Fibroblast of gingiva (primary cell): Measurements from ENCODE around the gene MLIP.
A peak's percentile ranks its signal among the peaks of the same experiment; 100 is the strongest.

Source experiments
- DNase-seq: peaks from one replicate; pipeline ENCODE4 v3.0.0-alpha.2; 2011; ENCODE audit warnings: low read depth

The MLIP gene

DNA sequence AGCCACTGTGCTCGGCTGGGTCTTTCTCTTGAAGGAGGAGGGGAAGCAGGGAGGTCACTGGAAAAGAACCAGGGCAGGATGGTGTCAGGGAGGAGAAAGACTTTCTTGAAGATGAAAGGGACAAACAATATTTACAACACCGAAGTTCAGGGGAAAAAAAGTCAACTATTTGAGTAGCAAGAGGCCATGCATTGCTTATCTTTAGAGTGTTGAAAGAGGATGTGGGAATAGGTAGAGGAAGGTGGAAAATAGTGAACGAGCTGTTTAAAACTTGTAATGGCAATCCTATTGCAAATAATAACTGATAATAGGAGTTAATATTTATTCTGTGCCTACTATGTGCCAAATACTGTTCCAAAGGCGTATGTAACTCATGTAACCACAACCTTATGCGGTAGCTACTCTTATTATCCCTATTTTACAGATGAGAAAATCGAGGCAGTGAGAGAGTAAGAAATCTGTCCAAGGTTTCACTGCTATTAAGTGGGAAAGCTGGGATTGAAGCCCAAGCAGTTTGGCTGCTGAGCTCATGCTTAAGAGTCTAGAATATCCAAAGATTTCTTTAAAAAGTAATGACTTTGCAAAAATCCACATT, 12.7 kb upstream of the MLIP start:
- no peak for DNase-seq

DNA sequence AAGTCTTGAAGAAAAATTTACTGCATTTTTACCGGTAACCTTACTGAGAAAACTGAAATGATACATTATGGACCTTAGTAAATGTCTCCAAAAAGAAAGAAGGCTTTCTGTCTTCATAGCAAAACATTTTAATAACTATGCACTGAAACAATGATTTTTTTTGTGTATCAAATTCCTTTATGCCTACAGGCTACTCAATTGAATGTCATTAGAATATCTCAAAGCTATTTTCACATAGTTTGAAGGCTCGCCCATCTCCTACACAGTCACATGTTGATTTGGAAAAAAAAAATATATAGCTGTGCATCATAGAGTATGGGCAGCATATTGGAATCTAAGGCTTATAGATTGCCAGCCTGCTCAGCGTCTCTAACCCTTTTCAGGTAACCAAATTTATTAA, 12.0 kb upstream of the MLIP start:
- no peak for DNase-seq

DNA sequence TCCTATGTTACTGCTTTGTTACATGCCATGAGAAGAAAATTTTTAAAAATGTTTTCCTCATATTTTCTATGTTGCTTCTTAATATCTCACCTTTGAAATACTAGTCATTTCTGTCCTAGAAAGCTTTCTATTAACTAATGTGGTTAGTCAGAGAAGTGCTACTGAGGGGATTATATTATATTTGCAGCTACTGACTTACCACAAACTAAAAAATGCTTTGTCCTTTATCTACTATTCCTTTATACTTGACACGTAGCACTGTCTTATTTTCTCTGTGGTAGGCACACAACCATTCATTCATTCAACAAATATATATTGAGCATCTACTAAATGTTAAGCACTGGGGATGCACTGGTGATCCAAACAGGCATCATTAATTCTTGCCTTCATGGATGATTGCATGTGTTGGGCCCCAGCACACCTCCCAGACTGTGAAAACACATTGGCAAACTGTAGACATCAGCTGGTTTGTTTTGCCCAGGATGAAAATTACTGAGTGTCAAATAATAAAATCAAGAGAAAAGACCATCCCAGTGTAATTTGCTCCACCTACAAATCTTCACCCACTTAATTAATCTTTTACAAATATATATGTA, 10.7 kb upstream of the MLIP start:
- no peak for DNase-seq

DNA sequence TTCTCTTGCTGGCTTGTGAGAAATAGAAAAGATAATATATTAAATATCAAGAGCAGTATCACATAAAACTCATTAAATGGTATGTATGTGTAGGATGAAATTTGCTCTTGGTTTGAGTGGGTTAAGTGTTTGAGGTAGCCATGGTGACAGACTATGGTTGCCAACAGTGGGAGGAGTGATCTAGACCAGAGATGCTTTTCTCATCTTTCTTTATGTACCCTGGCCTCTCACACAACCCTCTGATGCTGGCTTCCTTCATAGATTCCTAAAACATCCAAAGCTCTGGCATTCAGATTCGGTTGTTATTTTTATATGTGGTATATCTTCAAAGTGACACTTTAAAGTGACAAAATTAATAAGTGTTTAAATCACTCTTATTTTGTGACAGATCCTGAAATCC, 9.0 kb upstream of the MLIP start:
- DNase-seq = no peak

DNA sequence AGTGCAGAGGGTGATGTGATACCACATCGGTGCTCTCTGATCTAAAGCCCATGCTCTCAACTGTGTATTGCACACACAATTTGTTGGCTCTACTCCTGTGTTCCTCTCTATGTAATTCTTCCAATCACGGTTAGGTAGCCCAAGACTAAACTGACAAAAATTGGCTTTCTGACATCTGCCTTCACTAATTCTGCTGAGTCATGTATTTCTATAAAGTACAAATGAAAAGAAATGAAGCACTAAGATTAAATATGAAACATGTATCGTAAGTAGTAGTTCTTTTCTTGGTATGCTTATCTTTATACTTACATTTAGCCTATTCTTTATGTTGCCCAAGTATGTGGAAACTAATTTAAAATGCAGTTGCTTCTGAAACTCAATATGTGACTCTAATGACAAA, 7.7 kb upstream of the MLIP start:
- DNase-seq = no peak

DNA sequence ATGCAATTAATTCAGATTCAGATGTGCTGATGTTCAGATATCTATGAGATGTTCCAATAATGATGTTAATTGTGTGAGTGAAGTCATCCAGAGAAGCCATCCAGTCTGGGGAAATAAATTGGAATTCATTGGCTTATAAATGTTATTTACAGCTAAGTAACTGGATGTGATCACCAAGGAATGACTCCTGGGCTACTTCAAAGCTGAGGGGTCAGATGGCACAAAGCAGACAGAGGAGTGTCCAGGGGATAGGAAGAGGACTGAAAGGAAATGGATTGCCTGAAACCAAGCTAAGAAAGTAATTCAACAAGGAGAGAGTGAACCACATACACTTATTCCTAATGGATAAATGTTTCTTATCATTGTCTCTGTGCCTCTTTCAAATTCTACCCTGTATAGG, 4.5 kb upstream of the MLIP start:
- no peak for DNase-seq

DNA sequence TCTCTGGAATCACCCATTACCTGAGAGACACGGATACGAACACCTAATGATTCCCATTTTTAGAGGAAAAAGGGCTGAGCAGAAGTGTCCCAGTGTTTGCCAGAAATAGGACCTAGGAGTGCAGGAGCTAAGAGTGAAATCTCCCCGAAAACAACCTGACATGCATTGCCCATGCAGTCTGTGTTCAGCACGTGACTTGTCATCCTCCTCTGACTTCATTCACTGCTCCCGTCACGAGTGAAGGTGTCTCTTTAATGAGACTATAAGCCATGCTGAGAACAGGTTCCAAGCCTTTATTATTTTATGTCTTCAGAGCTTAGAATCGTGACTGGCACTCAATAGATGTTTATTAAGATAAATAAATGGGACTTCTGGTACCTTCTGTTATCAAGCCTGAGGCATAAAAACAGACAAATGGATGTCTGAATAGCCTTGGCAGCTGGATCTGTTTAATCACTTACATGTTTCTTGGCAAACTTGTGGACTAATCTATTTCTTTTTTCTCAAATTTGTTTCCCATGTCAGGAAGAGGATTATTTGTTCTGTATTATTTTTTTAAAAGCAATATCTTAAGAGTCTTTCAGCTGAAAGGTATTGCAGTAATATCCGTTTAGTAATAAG, 3.7 kb upstream of the MLIP start:
- DNase-seq = no peak

DNA sequence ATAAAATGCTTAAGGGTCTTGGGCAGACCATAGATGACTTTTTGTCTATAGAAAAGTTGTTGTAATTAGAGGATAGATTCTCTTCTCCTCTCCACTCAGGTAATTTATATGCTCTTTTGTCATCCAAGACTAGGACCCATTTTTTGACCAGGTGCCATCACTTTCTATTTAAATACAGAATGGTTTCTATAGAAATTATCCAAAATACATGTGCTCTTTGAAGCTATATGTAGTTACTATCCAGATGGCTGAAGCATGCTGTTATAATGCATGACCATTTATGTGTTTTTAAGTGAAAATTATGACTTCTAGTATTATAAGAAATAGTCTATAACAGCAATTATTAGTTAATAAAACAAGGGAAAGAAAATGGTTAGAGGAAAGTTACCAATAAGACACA, 3.0 kb upstream of the MLIP start:
- no peak for DNase-seq

DNA sequence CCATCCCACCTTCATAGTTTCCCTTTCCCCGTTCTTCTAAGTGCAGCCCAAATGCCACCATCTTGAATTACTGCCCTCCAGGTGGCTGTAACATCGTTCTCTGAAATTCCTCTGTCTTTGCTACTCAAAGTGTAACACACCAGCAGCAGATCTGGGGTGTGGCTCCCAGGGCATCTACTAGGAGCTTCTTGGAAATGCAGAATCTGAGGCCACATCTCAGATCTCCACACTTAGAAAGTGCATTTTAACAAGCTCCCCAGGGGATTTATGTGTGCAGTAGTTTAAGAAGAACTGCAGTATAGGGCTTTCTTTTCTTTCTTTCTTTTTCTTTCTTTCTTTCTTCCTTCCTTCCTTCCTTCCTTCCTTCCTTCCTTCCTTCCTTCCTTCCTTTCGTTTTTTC, 1.7 kb upstream of the MLIP start:
- no peak for DNase-seq

DNA sequence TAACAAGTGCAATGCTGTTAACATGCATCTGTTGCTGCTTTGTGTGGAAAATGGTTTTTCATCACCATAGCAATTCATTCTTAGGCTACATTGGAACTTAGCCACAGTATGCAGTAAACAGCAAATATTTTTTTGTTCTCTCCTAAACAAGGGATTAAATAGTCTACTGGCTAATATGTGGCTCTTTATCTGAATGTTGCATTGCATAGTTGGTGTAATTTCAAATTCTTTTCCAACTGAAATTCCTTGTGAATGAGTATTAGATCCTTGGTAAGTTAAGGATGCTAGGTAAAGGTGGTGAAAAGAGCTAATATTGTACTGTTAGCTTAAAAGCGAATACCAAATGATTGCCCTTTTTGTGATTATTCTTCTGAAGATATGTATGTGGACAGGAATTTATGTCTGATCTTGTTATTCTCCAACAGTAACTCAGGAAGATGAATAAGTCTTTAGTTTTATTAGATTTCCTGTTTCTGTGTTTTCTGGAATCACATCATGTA, 958 bp downstream of the MLIP start:
- DNase-seq = no peak

DNA sequence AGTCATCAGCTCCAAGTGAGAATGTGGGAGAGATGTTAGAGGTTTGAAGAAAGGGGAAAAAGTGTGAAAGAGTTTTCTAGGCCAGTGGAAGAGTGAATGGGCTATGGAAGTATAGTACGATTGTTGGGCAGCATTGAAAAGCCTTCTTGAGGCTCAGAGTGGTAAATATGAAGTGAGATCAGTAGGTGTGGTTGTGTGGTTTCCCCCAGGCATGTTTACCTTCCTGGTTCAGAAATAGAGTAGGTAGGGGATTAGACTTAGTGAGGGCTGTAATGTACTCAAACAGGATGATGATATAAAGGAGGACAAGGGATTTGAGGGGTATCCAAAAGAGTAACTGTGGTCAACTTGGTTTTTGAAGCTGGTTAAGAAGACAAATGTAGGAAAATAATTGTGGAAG, 3.7 kb downstream of the MLIP start:
- no peak for DNase-seq

DNA sequence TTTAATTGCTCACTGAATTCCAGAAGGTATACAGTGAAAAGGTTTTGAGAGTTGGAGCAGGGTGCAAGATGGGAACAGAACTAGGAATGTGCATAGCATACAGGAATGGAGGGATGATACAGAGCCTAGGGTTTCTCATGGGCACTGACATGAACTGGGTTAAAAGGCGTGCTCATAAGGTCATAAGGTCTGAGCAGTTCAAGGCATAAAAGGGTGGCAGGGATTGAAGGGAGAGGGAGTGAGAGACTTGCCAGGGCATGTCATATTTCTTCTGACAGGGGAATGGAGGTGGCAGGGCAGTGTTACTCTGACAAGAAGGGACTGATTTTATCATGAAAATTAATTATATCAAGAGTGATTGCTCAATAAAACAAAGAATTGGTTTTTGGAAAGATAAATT, 4.7 kb downstream of the MLIP start:
- DNase-seq = no peak

DNA sequence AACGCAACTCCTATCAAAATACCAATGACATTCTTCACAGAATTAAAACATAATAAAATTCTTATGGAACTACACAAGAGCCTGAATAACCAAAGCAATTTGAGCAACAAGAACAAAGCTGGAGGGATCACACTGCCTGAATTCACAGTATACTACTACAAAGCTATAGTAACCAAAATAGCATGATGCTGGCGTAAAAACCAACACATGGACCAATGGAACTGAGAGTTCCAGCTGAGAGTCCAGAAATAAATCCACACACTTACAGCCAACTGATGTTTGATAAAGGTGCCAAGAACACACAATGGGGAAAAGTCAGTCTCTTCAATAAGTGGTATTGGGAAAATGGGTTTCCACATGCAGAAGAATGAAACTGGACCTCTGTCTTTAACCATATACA, 6.9 kb downstream of the MLIP start:
- no peak for DNase-seq

DNA sequence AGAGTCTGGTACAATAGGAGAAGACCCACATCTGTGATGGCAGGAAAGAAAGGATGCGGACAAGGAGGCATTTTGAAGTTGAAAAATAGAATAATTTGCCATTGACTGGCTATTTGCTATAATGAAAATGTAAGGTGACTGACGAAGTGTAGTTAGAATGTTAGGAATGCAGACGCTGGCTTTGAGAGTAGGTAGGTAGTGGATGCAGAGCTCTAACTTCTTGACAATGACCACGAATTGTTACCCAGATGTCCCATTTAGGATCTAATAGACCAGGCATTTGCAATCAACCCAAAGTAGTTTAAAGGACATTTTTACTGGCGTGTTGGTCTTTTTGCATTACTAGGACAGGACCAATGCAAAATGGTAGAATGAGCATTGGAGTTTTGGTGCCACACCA, 14.2 kb downstream of the MLIP start:
- DNase-seq = no peak

DNA sequence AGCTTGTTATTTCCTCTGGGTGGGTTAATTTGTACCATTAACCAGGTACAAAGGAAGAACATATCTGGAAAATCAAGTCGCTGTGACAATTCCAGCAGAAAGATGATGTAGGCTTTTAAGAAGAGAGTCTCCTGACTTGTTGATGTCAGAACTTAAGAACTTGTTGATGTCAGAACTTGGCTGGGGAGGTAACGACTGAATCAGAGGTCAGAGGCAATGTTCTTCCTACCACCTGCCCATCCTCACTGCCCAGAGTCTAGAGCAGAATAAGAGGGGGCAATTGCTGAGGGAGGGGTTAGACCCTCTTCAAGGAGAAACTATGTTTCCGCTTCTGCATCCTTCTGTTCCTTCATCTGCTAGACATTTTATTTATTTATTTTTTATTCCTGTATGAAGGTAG, 18.9 kb downstream of the MLIP start:
- no peak for DNase-seq

DNA sequence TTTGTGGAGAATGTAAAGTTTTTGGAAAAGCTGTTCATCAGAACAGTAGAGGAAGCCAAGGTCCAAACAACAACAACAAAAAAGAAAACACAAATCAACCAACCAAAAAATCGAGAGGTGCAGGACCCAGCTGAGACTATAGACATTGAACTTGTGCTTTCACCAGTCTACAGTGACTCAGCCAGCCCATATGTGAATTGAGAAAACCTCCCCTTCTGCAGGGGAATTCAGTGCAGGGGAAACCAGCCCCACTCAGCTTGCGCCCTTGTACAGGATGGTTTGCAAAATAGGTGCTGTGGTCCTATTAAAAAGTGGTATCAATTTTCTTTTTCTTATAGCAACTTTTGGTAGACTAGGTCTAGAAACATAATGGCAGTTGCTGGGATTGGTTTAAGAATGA, 21.3 kb downstream of the MLIP start:
- no peak for DNase-seq

DNA sequence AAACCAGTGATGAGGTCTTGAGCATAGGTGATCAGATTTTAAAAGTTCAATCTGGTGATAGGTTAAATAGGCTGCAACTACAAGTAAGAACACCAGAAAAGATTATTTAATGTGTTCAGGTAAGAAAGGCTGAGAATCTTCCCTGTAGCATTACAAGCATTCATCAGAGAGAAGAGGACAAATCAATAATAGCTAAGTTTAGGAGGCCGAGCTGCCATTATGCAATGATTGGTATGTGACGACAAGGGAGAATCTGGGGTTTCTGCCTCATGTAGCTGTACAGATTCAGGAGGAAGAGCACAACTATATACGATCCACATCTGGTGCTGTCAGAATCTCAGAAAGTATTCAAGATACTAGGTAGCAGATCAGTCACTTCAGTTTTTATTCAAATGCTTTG, 21.9 kb downstream of the MLIP start:
- no peak for DNase-seq

DNA sequence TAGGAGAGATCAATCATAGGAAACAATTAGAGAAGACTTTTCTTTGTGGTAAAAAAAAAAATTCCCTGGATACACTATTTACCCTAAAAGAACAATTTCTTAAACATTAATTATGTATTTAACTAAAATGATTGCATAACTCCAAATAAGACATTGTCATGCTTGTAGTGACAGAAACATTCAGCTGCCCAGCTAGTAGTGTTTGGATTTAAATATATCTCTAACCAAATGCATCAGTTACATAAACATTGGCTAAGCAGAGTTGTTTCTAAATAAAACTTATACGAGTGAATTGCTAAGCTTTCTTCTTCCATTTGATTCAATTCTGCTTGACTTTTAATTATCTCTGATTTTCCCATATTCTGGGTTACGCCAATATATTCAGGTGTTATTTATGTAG, 23.7 kb downstream of the MLIP start:
- no peak for DNase-seq

DNA sequence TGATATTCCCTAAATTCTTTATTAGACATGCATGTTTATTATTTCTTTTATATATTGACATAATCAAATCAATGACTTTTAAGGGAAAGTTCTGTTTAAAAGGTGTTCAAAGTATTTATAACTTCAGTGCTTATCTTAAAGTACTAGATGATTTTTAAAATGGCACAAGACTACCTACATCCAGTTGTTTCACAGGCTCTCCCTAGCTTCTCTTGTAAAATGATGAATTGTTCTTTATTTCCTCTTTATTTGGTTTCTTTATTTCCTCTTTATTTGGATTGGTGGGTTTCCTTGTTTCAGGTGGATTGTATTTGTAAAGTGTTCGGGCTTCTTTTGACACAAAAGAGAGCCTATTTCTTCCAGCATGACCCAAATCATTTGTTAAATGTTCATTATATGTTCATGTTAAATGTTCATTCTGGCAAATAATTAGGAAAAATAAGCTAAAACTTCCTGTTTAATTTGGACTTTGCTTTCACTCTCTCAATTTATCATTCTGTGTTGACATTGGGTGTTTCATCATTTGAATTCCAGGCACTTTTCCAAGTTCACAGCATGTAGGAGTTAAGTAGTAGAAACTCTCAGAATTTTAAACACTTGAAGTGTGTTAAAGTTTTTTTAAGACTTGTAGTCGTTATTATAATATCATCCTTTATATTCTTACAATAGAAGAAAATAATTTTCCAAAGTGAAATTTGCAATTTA, 24.6 kb downstream of the MLIP start:
- peak; percentile 49 for DNase-seq

DNA sequence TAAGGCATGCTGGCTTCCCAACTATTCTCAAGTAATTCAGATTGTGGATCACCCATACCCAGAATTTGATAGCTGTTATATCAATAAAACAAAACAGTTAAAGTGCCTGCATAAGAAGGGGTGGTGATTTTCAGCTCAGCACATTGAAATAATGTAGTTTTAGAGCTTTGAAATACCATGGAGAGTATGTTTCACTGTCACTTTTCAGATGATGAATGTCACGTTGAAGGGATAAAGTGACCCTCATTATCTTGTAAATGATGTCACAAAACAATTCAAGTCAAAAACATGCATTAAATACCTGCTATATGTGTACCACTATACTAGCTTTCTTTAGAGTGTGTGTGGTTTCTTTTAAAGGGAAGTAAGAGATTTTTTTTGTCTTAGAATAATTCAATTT, 27.6 kb downstream of the MLIP start:
- DNase-seq = no peak

DNA sequence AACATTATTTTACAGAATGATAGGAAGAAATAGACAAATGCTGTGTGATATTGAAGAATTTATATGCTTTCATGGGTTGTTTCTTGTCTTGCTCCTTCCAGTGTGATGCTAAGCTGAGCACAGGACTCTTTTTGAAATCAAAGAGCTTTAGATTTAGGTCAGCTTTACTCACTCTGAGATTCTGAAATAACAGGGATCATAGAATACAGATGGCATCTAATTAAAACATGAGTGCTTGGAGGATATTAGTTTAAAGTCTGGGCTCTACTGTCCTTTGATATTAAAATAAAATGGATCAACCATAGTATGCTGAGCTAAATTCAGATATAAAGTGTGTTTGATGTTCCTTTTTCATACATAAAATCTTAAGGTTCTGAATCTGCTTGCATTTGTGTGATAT, 29.6 kb downstream of the MLIP start:
- DNase-seq = no peak

DNA sequence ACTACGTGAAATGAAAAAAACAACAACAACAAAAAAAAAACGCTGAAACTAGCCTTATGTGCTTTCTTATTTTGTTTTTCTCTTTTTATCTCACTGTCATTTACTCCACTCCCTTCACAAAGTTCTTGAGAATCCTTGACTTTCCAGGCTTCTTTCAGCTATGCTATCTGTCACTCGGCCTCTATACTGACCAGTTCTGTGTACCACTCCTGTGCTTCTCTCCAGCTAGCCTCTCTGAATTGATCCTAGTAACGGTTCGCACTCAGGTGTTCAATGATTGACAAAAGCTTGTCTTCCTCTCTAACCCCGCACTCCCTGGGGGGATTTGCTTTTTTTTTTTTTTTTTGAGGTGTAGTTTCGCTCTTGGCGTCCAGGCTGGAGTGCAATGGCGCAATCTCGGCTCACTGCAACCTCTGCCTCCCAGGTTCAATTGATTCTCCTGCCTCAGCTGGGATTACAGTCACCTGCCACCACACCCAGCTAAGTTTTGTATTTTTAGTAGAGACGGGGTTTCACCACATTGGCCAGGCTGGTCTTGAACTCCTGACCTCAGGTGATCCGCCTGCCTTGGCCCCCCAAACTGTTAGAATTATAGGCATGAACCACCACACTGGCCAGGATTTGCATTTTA, 31.8 kb downstream of the MLIP start:
- no peak for DNase-seq

DNA sequence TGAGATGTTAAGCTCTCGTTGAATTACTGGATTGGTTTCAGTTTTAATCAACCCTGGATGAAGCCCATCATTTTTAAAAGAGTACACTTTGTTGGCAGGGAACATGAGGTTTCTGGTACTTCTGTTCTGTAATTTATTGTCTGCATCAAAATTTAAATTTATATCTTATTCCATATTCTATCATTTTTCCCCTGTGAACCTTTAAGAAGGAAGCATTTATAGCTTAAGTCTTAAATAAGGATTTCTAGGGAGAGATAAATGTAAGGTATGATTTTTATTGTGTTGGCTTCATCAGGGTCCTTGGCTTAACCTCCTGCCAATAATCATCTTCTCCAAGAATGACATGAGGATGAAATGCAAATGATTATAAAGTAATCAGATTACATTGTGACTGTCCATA, 40.6 kb downstream of the MLIP start:
- DNase-seq = no peak
